HAP-1 (cell line): ENCODE data around the gene ADGRL2.

Source experiments
- DNase-seq, 2 experiments: peaks; one replicate each; pipeline ENCODE4 v3.0.0-alpha.2; 2016 to 2020; ENCODE audit warnings: low spot score in 2 of 2
- H3K27me3 ChIP-seq: fragments of 250-450 bp; sonication (Bioruptor Pico); 2 replicates; pipeline ENCODE4 v1.5.1; 2020; ENCODE audit warnings: low read depth, mild to moderate bottlenecking, moderate library complexity
- H3K36me3 ChIP-seq: fragments of 250-450 bp; sonication (Bioruptor Pico); replicated peaks from 2 replicates; pipeline ENCODE4 v1.5.1; 2020; ENCODE audit warnings: mild to moderate bottlenecking
- H3K4me1 ChIP-seq: fragments of 250-450 bp; sonication (Bioruptor Pico); 2 replicates; pipeline ENCODE4 v1.5.1; 2020; ENCODE audit warnings: mild to moderate bottlenecking
- H3K4me3 ChIP-seq: fragments of 250-450 bp; sonication (Bioruptor Pico); 2 replicates; pipeline ENCODE4 v1.5.1; 2020; ENCODE audit warnings: mild to moderate bottlenecking, moderate library complexity
- H3K9me3 ChIP-seq: fragments of 250-450 bp; sonication (Bioruptor Pico); 2 replicates; pipeline ENCODE4 v1.5.1; 2020; ENCODE audit warnings: mild to moderate bottlenecking, moderate library complexity
- in situ Hi-C: fragments of 300-500 bp; cut with MboI; formaldehyde crosslinking; loops from 3 replicates; pipeline ENCODE4 v1.14.3; 2020; ENCODE audit warnings: low sequenced_read_pairs, inconsistent platforms, mixed read lengths

ADGRL2 gene

GRCh38 chr1:81800695-81801650 is at the start of gene ADGRL2:
Gene ADGRL2, plus strand, starts transcription at chr1:81800934. Its CDS starts 36,051 bp downstream, at chr1:81836985.
- Histone ChIP-seq H3K4me1 (peaks cover 35% of the 10 kb centered on the region), H3K27me3 (no peaks in the 10 kb centered on the region), H3K9me3 (no peaks in the 10 kb centered on the region), H3K36me3 (no peaks in the 10 kb centered on the region), H3K4me3 (peak within 1 kb of the TSS; percentile 69)
- DNase-seq: peak; percentile 90 to 91
- in situ Hi-C loops: no loop called here

- no peak for DNase-seq
- no peaks in the 10 kb centered on the region for H3K9me3 ChIP-seq
- H3K27me3 ChIP-seq: no peaks in the 10 kb centered on the region
- H3K4me3 ChIP-seq: no peak overlapping the region
- no peaks in the 10 kb centered on the region for H3K4me1 ChIP-seq
- no peaks in the 10 kb centered on the region for H3K36me3 ChIP-seq
- in situ Hi-C loops: no loop called here
These were observed 47.9 kb upstream of the ADGRL2 start for GRCh38 chr1:81752840-81753239.

- DNase-seq: no peak
- Histone ChIP-seq H3K4me3 (no peak overlapping the region), H3K27me3 (no peaks in the 10 kb centered on the region), H3K4me1 (peaks cover 5% of the 10 kb centered on the region; the same call in 1 of the 2 replicates), H3K36me3 (no peaks in the 10 kb centered on the region), H3K9me3 (no peaks in the 10 kb centered on the region)
- in situ Hi-C loops: no loop called here
These were observed 46.3 kb upstream of the ADGRL2 start for GRCh38 chr1:81754424-81754823.

GRCh38 chr1:81756872-81757271 is 43.9 kb upstream of the ADGRL2 start:
- Histone ChIP-seq H3K4me1 (peaks cover 12% of the 10 kb centered on the region), H3K4me3 (no peak overlapping the region), H3K9me3 (no peaks in the 10 kb centered on the region), H3K36me3 (no peaks in the 10 kb centered on the region), H3K27me3 (no peaks in the 10 kb centered on the region)
- DNase-seq: no peak
- in situ Hi-C loops: no loop called here

- H3K36me3 ChIP-seq: no peaks in the 10 kb centered on the region
- no peak overlapping the region for H3K4me3 ChIP-seq
- H3K4me1 ChIP-seq: peaks cover 12% of the 10 kb centered on the region
- H3K27me3 ChIP-seq: no peaks in the 10 kb centered on the region
- no peak for DNase-seq
- in situ Hi-C loops: no loop called here
- no peaks in the 10 kb centered on the region for H3K9me3 ChIP-seq
These were observed 43.2 kb upstream of the ADGRL2 start for GRCh38 chr1:81757398-81758020.

GRCh38 chr1:81758181-81758580 is 42.6 kb upstream of the ADGRL2 start:
- no peak overlapping the region for H3K4me3 ChIP-seq
- no peaks in the 10 kb centered on the region for H3K27me3 ChIP-seq
- no peaks in the 10 kb centered on the region for H3K9me3 ChIP-seq
- no peaks in the 10 kb centered on the region for H3K36me3 ChIP-seq
- H3K4me1 ChIP-seq: peaks cover 12% of the 10 kb centered on the region
- in situ Hi-C loops: no loop called here
- no peak for DNase-seq

- Histone ChIP-seq H3K27me3 (no peaks in the 10 kb centered on the region), H3K9me3 (no peaks in the 10 kb centered on the region), H3K36me3 (no peaks in the 10 kb centered on the region), H3K4me3 (no peak overlapping the region), H3K4me1 (peaks cover 12% of the 10 kb centered on the region)
- in situ Hi-C loops: no loop called here
- peak in 1 of 2 experiments; percentile 48 for DNase-seq
These were observed 40.1 kb upstream of the ADGRL2 start for GRCh38 chr1:81760477-81761097.

GRCh38 chr1:81775510-81775909 is 25.2 kb upstream of the ADGRL2 start:
- peaks cover 15% of the 10 kb centered on the region for H3K4me1 ChIP-seq
- in situ Hi-C loops: no loop called here
- H3K36me3 ChIP-seq: no peaks in the 10 kb centered on the region
- no peaks in the 10 kb centered on the region for H3K9me3 ChIP-seq
- no peak overlapping the region for H3K4me3 ChIP-seq
- DNase-seq: no peak
- no peaks in the 10 kb centered on the region for H3K27me3 ChIP-seq

GRCh38 chr1:81780705-81781454 is 19.9 kb upstream of the ADGRL2 start:
- in situ Hi-C loops: no loop called here
- H3K9me3 ChIP-seq: no peaks in the 10 kb centered on the region
- no peaks in the 10 kb centered on the region for H3K36me3 ChIP-seq
- no peak overlapping the region for H3K4me3 ChIP-seq
- DNase-seq: peak in 1 of 2 experiments; percentile 84
- peaks cover 13% of the 10 kb centered on the region for H3K4me1 ChIP-seq
- no peaks in the 10 kb centered on the region for H3K27me3 ChIP-seq

- Histone ChIP-seq H3K9me3 (peaks cover 3% of the 10 kb centered on the region; the same call in 1 of the 2 replicates), H3K27me3 (no peaks in the 10 kb centered on the region; the same call in 1 of the 2 replicates), H3K36me3 (no peaks in the 10 kb centered on the region), H3K4me1 (peaks cover 13% of the 10 kb centered on the region), H3K4me3 (no peak overlapping the region)
- in situ Hi-C loops: no loop called here
- no peak for DNase-seq
These were observed 19.0 kb upstream of the ADGRL2 start for GRCh38 chr1:81781749-81782148.

GRCh38 chr1:81792184-81792583 is 8.6 kb upstream of the ADGRL2 start:
- 0 out of 2 replicates have a peak, but pooled peaks cover 3% of the 10 kb centered on the region for H3K4me1 ChIP-seq
- no peaks in the 10 kb centered on the region; the same call in 1 of the 2 replicates for H3K9me3 ChIP-seq
- H3K4me3 ChIP-seq: no peak overlapping the region
- in situ Hi-C loops: no loop called here
- H3K27me3 ChIP-seq: no peaks in the 10 kb centered on the region
- DNase-seq: no peak
- no peaks in the 10 kb centered on the region for H3K36me3 ChIP-seq

GRCh38 chr1:81797701-81798100 is 3.0 kb upstream of the ADGRL2 start:
- Histone ChIP-seq H3K9me3 (no peaks in the 10 kb centered on the region), H3K27me3 (no peaks in the 10 kb centered on the region), H3K4me1 (peaks cover 21% of the 10 kb centered on the region), H3K36me3 (no peaks in the 10 kb centered on the region), H3K4me3 (no peak overlapping the region)
- in situ Hi-C loops: no loop called here
- no peak for DNase-seq

- no peaks in the 10 kb centered on the region for H3K9me3 ChIP-seq
- no peaks in the 10 kb centered on the region for H3K36me3 ChIP-seq
- H3K27me3 ChIP-seq: no peaks in the 10 kb centered on the region
- in situ Hi-C loops: no loop called here
- H3K4me1 ChIP-seq: peaks cover 30% of the 10 kb centered on the region
- DNase-seq: peak; percentile 70 to 82
- peak overlapping the region; percentile 69 for H3K4me3 ChIP-seq
These were observed 617 bp upstream of the ADGRL2 start for GRCh38 chr1:81799939-81800694.
